ENCODE results near the gene FKBP10.
"Not testable (repeated sequence)": the region's sequence is repeated elsewhere in the genome, so short reads cannot be mapped to it uniquely, and the experiment has no call there.

The FKBP10 gene

GRCh38 chr17:41812381-41813151 is at the start of gene FKBP10:
FKBP10 (plus strand) TSS chr17:41813004; CDS start chr17:41813035, 31 bp downstream.
- peak; percentile 92 for DNase-seq (ENCODE audit: low read depth)

- DNase-seq (ENCODE audit: low read depth) = no peak
These were observed 49.5 kb upstream of the FKBP10 start for GRCh38 chr17:41763327-41763726.

GRCh38 chr17:41766135-41766534 is 46.7 kb upstream of the FKBP10 start:
- DNase-seq (ENCODE audit: low read depth) = no peak

- no peak for DNase-seq (ENCODE audit: low read depth)
These were observed 45.3 kb upstream of the FKBP10 start for GRCh38 chr17:41767324-41768042.

- no peak for DNase-seq (ENCODE audit: low read depth)
These were observed 44.0 kb upstream of the FKBP10 start for GRCh38 chr17:41768682-41769288.

GRCh38 chr17:41769346-41769862 is 43.4 kb upstream of the FKBP10 start:
- DNase-seq (ENCODE audit: low read depth) = no peak

- no peak for DNase-seq (ENCODE audit: low read depth)
These were observed 42.8 kb upstream of the FKBP10 start for GRCh38 chr17:41769985-41770384.

- no peak for DNase-seq (ENCODE audit: low read depth)
These were observed 41.2 kb upstream of the FKBP10 start for GRCh38 chr17:41771389-41772206.

GRCh38 chr17:41772218-41772585 is 40.6 kb upstream of the FKBP10 start:
- DNase-seq (ENCODE audit: low read depth) = no peak

GRCh38 chr17:41772586-41773189 is 40.1 kb upstream of the FKBP10 start:
- DNase-seq (ENCODE audit: low read depth) = no peak

- DNase-seq (ENCODE audit: low read depth) = peak; percentile 88
These were observed 39.6 kb upstream of the FKBP10 start for GRCh38 chr17:41773190-41773588.

GRCh38 chr17:41773731-41774193 is 39.0 kb upstream of the FKBP10 start:
- peak; percentile 4 for DNase-seq (ENCODE audit: low read depth)

GRCh38 chr17:41775394-41776226 is 37.2 kb upstream of the FKBP10 start:
- no peak for DNase-seq (ENCODE audit: low read depth)

- not testable (repeated sequence) for DNase-seq (ENCODE audit: low read depth)
These were observed 36.4 kb upstream of the FKBP10 start for GRCh38 chr17:41776262-41776900.

- no peak for DNase-seq (ENCODE audit: low read depth)
These were observed 35.6 kb upstream of the FKBP10 start for GRCh38 chr17:41777157-41777573.

GRCh38 chr17:41777574-41778188 is 35.1 kb upstream of the FKBP10 start:
- peak; percentile 96 for DNase-seq (ENCODE audit: low read depth)

GRCh38 chr17:41779954-41780353 is 32.9 kb upstream of the FKBP10 start:
- DNase-seq (ENCODE audit: low read depth) = no peak

- no peak for DNase-seq (ENCODE audit: low read depth)
These were observed 31.2 kb upstream of the FKBP10 start for GRCh38 chr17:41781404-41782110.

- no peak for DNase-seq (ENCODE audit: low read depth)
These were observed 30.7 kb upstream of the FKBP10 start for GRCh38 chr17:41782142-41782541.

Measured in EH (cell line).